Endometrium (tissue), 2 donors: ENCODE data around the gene PLXNC1.

Source experiments
- FAIRE-seq: peaks from 2 replicates; lab custom pipeline; 2012; peaks lifted over from hg19 to GRCh38; lab: Jason Lieb, UNC
- donor health status: control.
- donor health status: control.

Gene PLXNC1

DNA sequence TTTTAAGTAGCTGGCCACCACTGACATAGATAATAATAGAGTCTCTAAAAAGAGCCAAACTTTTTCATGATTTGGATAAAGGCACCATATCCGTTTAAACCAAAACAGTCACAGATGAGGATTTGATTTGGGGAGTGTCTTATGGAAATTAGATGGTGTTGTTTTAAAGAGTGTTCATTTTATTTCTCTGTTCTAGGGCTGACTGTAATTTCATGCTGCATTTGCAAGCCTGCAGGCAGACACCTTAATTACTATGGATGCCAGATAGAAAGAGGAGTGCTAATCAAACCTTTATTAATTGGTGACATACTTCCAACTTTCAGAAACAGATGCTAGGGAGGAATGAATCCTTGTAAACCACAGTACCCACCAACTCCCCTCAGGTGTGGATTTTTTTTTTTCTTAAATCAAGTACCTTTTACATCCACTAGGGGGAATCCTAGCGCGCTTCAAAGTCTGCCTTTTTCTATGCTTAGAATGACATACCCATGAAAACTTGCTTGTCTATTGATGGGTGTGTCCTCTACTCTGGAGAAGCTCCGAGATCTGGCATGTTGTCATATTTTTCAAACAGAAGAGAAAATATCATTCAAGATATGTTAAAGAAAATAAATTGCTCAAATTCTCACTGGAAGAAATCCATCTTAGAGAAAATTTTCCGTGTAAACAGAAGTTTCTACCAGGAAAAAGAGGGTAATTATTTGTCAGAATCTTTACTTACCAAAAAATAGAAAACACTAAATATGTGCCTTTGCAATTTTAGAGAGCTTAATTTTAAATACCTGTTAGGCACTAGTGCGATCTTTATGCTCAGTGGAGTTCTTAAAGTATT, 14.2 kb upstream of the PLXNC1 start:
- peak; percentile 87 for FAIRE-seq

GRCh38 chr12:94135896-94136295, 12.5 kb upstream of the PLXNC1 start:
- FAIRE-seq: no peak

DNA sequence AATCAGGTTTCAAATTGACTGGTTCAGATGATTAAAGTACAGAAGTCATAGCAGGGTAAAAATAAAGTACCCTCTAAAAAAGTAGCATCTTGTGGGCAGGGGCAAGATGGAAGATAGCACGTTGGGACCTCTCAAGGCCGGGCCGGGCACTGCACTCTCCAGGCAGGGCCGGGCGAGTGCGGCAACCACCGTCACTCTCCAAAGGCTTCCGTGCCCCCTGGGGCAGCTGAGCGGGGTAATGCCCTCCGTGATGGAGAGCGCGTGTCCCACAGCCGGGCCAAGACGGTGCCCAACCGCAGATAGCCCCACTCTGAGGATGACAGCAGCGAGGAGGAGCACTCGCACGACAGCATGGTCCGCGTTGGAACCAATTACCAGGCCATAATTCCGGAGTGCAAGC, 8.6 kb upstream of the PLXNC1 start:
- no peak for FAIRE-seq

- no peak for FAIRE-seq
Observed at GRCh38 chr12:94140556-94140955, 7.8 kb upstream of the PLXNC1 start.

GRCh38 chr12:94141004-94141764, 7.2 kb upstream of the PLXNC1 start:
- FAIRE-seq: no peak

DNA sequence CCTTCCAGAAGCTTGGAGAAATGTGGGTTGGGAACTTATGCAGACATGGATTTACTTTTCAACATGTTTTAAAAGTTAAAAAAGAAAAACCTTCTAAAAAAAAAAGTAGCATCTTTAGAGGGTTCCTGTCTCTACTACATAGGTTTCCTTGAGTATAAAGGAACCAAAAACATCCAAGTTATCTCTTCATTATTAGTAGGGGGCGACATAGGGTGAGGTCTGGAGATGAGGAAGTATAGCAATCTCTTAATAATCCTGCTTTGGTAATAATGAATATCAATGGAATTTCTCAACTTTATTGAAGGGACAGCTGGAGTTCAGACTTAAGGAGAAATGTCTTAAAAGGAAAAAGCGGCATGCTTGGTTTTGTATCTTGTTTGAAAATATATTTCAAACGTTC, 6.5 kb upstream of the PLXNC1 start:
- FAIRE-seq: no peak

DNA sequence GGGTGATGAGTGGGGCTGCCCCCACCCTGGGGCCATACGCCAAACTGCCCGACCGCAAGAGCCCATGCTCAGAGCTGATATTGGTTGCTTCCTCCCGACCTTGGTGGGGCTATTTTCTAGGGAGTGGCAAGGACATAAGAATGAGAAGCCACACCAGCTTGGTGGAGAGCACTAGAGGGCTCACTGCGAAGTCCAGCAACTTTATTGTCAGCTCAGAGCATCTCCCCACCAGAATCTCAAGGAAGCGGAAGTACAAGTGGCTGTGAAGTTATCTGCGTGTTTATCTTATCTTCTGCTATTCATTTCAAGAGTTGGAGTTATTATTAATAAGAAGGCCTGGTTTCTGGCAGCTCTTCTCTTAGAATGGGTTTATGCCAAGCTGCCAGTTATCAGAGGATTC, 4.9 kb upstream of the PLXNC1 start:
- no peak for FAIRE-seq

- FAIRE-seq: no peak
Observed at GRCh38 chr12:94143951-94144350, 4.4 kb upstream of the PLXNC1 start.

DNA sequence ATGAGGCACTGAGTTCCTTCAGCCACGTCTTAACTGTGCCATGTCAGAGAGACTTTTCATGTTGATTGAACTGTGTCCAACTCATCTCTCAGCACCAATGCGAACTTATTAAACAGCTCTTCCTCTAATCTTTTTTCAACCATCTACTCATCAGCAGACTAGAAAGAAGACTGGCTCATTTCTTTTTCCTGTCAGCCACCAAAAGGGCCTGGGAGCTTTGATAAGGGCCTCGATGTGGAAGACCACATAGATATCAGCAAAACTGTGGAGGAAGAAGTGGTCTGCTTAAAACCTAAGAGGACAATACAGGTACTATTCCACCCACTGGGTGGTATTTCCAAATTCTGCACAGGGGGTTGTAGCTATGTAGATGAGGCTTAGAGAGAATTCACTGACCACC, 3.6 kb upstream of the PLXNC1 start:
- FAIRE-seq: no peak

DNA sequence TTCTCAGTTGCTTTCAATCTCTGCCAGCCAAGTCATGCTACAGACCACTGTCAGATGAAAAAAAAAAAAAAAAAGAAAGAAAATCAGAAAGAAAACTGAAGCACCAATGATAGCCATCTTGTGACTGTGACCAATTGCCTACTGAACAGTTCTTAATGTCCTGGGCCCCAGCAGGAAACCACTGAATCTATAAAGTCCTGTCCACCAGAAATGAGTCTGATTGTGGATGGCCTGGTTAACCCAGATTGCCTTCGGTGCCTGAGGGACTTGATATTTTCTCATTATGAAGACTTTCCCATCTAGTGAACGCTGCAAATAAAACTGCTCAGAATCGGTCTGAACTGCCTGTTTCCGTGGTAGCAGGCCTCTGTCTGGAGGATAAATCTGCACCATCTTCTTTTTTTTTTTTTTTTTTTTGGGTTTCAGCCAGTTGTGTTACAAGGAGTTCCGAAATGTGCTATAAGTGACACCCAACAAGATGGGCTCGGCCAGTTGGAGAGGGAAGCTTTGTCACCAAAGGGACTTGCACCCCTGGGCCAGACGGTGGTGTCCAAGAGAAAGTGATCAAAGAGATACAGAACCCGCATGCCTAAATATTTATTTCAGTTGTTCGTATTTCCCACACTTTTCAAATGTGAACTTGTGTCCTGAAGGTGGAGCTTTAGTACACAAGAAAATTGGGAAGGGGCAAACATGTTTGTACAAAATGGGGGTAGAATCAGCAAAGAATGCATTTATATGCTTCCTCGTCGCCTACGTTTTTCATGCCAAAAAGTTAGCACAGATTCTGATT, 3.0 kb upstream of the PLXNC1 start:
- FAIRE-seq: no peak

- FAIRE-seq: no peak
Observed at GRCh38 chr12:94146166-94146936, 2.0 kb upstream of the PLXNC1 start.

DNA sequence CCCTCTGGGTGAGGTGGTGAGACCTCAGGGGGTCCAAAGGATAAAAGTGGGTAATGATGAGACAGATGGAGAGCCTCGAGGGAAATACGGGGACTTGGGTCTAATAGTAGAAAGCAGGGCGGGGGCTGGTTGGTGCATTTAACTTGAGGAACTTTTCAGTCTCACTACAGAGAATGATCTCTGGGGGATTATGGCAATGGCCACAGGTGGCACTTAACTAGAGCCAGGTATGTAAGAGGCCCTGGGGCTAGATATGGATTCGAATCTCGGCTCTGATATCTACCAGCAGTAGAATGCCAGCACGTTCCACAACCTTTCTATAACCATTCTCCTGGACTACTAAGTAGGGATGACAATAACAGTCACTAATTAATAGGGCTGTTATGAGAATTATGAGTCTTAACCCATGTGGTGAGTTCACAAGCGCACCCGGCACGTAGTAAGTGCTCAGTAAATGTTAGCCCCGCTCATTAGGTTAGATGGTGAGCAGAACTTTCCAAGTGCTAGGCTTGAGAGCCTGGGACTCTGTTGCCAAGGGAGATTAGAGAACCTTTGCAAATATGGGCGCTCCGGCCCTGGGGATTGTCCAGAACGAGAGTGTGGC, 888 bp upstream of the PLXNC1 start:
- no peak for FAIRE-seq

DNA sequence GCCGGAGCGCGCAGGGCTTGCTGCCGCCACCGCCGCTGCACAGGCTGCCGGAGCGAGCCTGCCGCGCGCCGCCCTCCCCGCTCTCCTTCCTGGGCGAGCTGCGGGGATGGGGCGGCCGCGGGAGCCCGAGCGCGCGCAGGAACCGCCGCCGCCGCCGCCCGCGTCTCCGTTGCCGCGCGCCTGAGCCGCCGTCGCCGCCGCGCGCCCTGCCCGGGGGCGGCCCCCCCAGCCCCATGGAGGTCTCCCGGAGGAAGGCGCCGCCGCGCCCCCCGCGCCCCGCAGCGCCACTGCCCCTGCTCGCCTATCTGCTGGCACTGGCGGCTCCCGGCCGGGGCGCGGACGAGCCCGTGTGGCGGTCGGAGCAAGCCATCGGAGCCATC, 352 bp downstream of the PLXNC1 start:
- FAIRE-seq: no peak

DNA sequence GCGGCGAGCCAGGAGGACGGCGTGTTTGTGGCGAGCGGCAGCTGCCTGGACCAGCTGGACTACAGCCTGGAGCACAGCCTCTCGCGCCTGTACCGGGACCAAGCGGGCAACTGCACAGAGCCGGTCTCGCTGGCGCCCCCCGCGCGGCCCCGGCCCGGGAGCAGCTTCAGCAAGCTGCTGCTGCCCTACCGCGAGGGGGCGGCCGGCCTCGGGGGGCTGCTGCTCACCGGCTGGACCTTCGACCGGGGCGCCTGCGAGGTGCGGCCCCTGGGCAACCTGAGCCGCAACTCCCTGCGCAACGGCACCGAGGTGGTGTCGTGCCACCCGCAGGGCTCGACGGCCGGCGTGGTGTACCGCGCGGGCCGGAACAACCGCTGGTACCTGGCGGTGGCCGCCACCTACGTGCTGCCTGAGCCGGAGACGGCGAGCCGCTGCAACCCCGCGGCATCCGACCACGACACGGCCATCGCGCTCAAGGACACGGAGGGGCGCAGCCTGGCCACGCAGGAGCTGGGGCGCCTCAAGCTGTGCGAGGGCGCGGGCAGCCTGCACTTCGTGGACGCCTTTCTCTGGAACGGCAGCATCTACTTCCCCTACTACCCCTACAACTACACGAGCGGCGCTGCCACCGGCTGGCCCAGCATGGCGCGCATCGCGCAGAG, 873 bp downstream of the PLXNC1 start:
- no peak for FAIRE-seq

DNA sequence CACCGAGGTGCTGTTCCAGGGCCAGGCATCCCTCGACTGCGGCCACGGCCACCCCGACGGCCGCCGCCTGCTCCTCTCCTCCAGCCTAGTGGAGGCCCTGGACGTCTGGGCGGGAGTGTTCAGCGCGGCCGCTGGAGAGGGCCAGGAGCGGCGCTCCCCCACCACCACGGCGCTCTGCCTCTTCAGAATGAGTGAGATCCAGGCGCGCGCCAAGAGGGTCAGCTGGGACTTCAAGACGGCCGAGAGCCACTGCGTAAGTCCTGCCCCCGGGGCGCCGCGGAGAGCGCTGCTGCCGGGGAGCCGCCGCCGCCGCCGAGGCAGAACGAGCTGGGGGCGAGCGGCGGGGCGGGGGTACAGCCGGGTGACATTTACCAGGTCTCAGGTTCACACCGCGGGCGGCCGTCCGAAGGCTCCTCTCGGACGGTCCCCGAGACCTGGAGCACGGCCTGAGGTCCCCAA, 1.4 kb downstream of the PLXNC1 start:
- FAIRE-seq: no peak

GRCh38 chr12:94150240-94151121, 2.1 kb downstream of the PLXNC1 start:
- FAIRE-seq: no peak

- no peak for FAIRE-seq
Observed at GRCh38 chr12:94151582-94151981, 3.2 kb downstream of the PLXNC1 start.

- FAIRE-seq: no peak
Observed at GRCh38 chr12:94152292-94153078, 4.1 kb downstream of the PLXNC1 start.

DNA sequence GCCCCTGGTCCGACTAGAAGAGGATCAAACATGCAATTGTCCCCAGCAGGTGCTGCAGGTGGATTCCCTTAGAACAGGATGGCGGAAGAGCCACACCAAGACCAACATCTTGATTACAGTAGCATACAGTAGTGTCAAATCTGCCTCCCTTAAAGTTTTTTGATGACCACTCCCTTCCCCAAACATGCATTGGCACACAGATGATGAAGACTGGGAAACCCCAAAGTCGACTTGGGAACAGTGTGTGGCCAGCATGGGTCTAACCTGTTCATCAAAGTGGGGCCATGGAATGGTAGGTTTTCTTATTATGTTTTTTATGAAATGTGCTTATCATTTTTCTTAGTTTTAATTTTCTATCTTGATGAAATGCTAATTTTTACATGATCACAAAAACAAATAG, 8.8 kb downstream of the PLXNC1 start:
- FAIRE-seq: no peak
